ENCODE measurements around the gene CLDN16. TPM values are rescaled to one million over a fixed set of nuclear protein-coding genes. Genes with fewer than 3 reads are reported as not detected.

The CLDN16 gene
- total RNA-seq, 5 donors from 2014 or later (not counting 1 experiment from before 2014, with no cell fraction given), result not detected

GRCh38 chr3:190404715-190405114 lies 16.8 kb downstream of the CLDN16 start:
- Mint-ChIP-seq H3K36me3 (no peaks in the 10 kb centered on the region), H3K4me3 (no peak overlapping the region), H3K9me3 (no peaks in the 10 kb centered on the region), H3K27me3 (peaks cover 5% of the 10 kb centered on the region in 2 donors), H3K4me1 (no peaks in the 10 kb centered on the region), H3K27ac (no peak overlapping the region)
- DNase-seq (no peak), ATAC-seq (replicated peaks in 1 of 4) (no peak)
- peaks cover 0 to 3% of the 10 kb centered on the region in 2 experiments for H3K27me3 ChIP-seq (replicated peaks in 1 of 2; ENCODE audit: control insufficient read depth in 2 of 2, extremely low read depth in 1 of 2, insufficient read depth in 2 of 2, low read length in 1 of 2)
- H3K27ac ChIP-seq (ENCODE audit: low read length), result no peak overlapping the region
- no peak overlapping the region for H3K4me3 ChIP-seq (ENCODE audit: control insufficient read depth in 1 of 2, extremely low read depth in 1 of 2, low read length in 1 of 2)
- H3K36me3 ChIP-seq (ENCODE audit: control insufficient read depth in 2 of 2, extremely low read depth in 1 of 2, insufficient read depth in 1 of 2, low read length in 1 of 2), result no peaks in the 10 kb centered on the region
- CTCF ChIA-PET, result no interaction called here
- POLR2A ChIA-PET, result interaction anchor here in 1 of 2 donors (0.5 kb wide), 1 partner anchor 14 kb away, joined by 11 read pairs; no protein-coding TSS in a partner anchor
- H3K9me3 ChIP-seq, result no peaks in the 10 kb centered on the region
- H3K4me1 ChIP-seq (ENCODE audit: control insufficient read depth in 1 of 2, extremely low read depth in 1 of 2, insufficient read depth in 2 of 2, low read length in 2 of 2), result no peaks in the 10 kb centered on the region
- WGBS (ENCODE audit: insufficient coverage), result 92% methylated on average over 5 of the region's 8 CpGs

DNA sequence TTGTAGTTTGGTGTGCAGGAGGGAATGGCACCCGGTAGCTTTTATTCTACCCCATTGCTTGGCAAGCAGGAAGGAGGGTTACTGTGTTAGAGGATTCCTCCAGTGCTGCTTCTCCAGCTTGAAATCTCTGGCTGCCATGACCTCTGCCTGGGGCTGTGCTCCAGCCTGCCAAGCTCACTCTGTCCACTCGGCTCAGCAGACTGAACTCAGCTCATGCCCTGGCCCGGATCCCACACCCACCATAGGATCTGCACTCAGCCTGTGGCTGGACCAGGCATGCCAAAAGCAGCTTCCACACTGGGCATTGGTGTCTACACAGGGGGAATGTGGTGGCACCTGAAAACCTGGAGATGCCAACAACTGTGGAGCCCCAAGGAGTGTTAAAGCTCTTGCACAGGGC lies 26.3 kb downstream of the CLDN16 start:
- H3K27me3 ChIP-seq (replicated peaks in 1 of 2; ENCODE audit: control insufficient read depth in 2 of 2, extremely low read depth in 1 of 2, insufficient read depth in 2 of 2, low read length in 1 of 2), result no peaks in the 10 kb centered on the region
- no peaks in the 10 kb centered on the region for H3K9me3 ChIP-seq
- H3K36me3 ChIP-seq (ENCODE audit: control insufficient read depth in 2 of 2, extremely low read depth in 1 of 2, insufficient read depth in 1 of 2, low read length in 1 of 2), result no peaks in the 10 kb centered on the region
- CTCF ChIA-PET, result interaction anchor here (1.4 to 2.1 kb wide), 2 partner anchors 9 to 10 kb away, joined by 3 to 7 read pairs; no protein-coding TSS in a partner anchor
- POLR2A ChIA-PET, result no interaction called here
- H3K27ac ChIP-seq (ENCODE audit: low read length), result no peak overlapping the region
- WGBS (ENCODE audit: insufficient coverage), result 80% methylated on average over 1 of the region's 3 CpGs
- peaks cover 0 to 3% (median 3%) of the 10 kb centered on the region in 3 donors for H3K9me3 Mint-ChIP-seq
- DNase-seq (no peak), ATAC-seq (replicated peaks in 1 of 4) (no peak)
- H3K36me3 Mint-ChIP-seq, result no peaks in the 10 kb centered on the region
- no peak overlapping the region for H3K27ac Mint-ChIP-seq
- H3K4me1 ChIP-seq (ENCODE audit: control insufficient read depth in 1 of 2, extremely low read depth in 1 of 2, insufficient read depth in 2 of 2, low read length in 2 of 2), result no peaks in the 10 kb centered on the region
- no peaks in the 10 kb centered on the region for H3K4me1 Mint-ChIP-seq
- H3K27me3 Mint-ChIP-seq, result peaks cover 0 to 7% of the 10 kb centered on the region in 2 donors
- H3K4me3 ChIP-seq (ENCODE audit: control insufficient read depth in 1 of 2, extremely low read depth in 1 of 2, low read length in 1 of 2), result no peak overlapping the region
- no peak overlapping the region for H3K4me3 Mint-ChIP-seq

GRCh38 chr3:190424108-190424477 lies 36.1 kb downstream of the CLDN16 start:
- no CpG with 5 or more reads among the region's 2 CpGs for WGBS (ENCODE audit: insufficient coverage)
- peaks cover 0 to 3% of the 10 kb centered on the region in 2 experiments for H3K4me1 ChIP-seq (ENCODE audit: control insufficient read depth in 1 of 2, extremely low read depth in 1 of 2, insufficient read depth in 2 of 2, low read length in 2 of 2)
- H3K27me3 Mint-ChIP-seq, result no peaks in the 10 kb centered on the region
- DNase-seq, result no peak
- no peak overlapping the region for H3K4me3 ChIP-seq (ENCODE audit: control insufficient read depth in 1 of 2, extremely low read depth in 1 of 2, low read length in 1 of 2)
- ChIA-PET POLR2A (no interaction called here), CTCF (interaction anchor here (0.6 to 1.4 kb wide), 5 partner anchors 11 to 1152 kb away, joined by 3 to 8 read pairs (median 4); no protein-coding TSS in a partner anchor)
- H3K9me3 ChIP-seq, result no peaks in the 10 kb centered on the region
- H3K27ac Mint-ChIP-seq, result no peak overlapping the region
- H3K36me3 ChIP-seq (ENCODE audit: control insufficient read depth in 2 of 2, extremely low read depth in 1 of 2, insufficient read depth in 1 of 2, low read length in 1 of 2), result no peaks in the 10 kb centered on the region
- H3K36me3 Mint-ChIP-seq, result no peaks in the 10 kb centered on the region
- ATAC-seq (replicated peaks in 1 of 4), result no peak
- no peak overlapping the region for H3K27ac ChIP-seq (ENCODE audit: low read length)
- H3K9me3 Mint-ChIP-seq, result no peaks in the 10 kb centered on the region
- H3K27me3 ChIP-seq (replicated peaks in 1 of 2; ENCODE audit: control insufficient read depth in 2 of 2, extremely low read depth in 1 of 2, insufficient read depth in 2 of 2, low read length in 1 of 2), result no peaks in the 10 kb centered on the region
- H3K4me3 Mint-ChIP-seq, result no peak overlapping the region
- H3K4me1 Mint-ChIP-seq, result peaks cover 5 to 7% (median 7%) of the 10 kb centered on the region in 3 donors

GRCh38 chr3:190424478-190425439 lies 36.8 kb downstream of the CLDN16 start:
- Mint-ChIP-seq H3K4me3 (peak overlapping the region in 2 of 3 donors; percentile 24 to 54), H3K4me1 (peaks cover 5 to 7% (median 7%) of the 10 kb centered on the region in 3 donors), H3K36me3 (no peaks in the 10 kb centered on the region), H3K9me3 (no peaks in the 10 kb centered on the region), H3K27ac (peak overlapping the region; percentile 65 to 75), H3K27me3 (no peaks in the 10 kb centered on the region)
- Histone ChIP-seq H3K9me3 (no peaks in the 10 kb centered on the region), H3K36me3 (ENCODE audit: control insufficient read depth in 2 of 2, extremely low read depth in 1 of 2, insufficient read depth in 1 of 2, low read length in 1 of 2) (no peaks in the 10 kb centered on the region), H3K4me1 (ENCODE audit: control insufficient read depth in 1 of 2, extremely low read depth in 1 of 2, insufficient read depth in 2 of 2, low read length in 2 of 2) (peaks cover 0 to 3% of the 10 kb centered on the region in 2 experiments), H3K27ac (ENCODE audit: low read length) (no peak overlapping the region), H3K27me3 (replicated peaks in 1 of 2; ENCODE audit: control insufficient read depth in 2 of 2, extremely low read depth in 1 of 2, insufficient read depth in 2 of 2, low read length in 1 of 2) (no peaks in the 10 kb centered on the region), H3K4me3 (ENCODE audit: control insufficient read depth in 1 of 2, extremely low read depth in 1 of 2, low read length in 1 of 2) (no peak overlapping the region)
- ChIA-PET POLR2A (no interaction called here), CTCF (interaction anchor here (0.6 to 1.4 kb wide), 5 partner anchors 12 to 1152 kb away, joined by 3 to 8 read pairs (median 4); no protein-coding TSS in a partner anchor)
- WGBS (ENCODE audit: insufficient coverage), result no CpG with 5 or more reads among the region's 16 CpGs
- DNase-seq (peak in 13 of 35 experiments; percentile 0 to 58 (median 6)), ATAC-seq (replicated peaks in 1 of 4) (peak in 3 of 4 experiments; percentile 40 to 45 (median 42))

DNA sequence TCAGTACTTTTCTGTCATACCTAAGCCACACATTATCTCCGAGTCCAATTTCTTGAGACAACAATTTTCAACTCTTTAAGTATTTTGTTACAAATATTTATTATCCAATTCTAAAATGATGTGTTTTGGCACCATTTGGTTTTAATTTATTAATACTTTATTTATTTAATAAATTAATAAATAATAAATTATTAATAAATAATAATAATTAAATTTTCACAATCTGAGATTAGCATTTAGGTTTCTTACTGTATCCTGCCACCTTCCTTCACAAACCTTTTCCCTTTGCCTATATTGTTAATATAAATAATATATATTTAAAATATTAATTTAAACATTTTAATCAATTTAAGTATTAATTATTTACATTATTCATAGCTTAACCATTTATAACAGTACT lies 37.9 kb downstream of the CLDN16 start:
- no peaks in the 10 kb centered on the region for H3K27me3 Mint-ChIP-seq
- ChIA-PET POLR2A (no interaction called here), CTCF (interaction anchor here (0.7 to 1.0 kb wide), 3 partner anchors 14 to 458 kb away, joined by 3 read pairs; partner anchors contain the start of gene CLDN1 (in 1 of the 2))
- H3K4me3 ChIP-seq (ENCODE audit: control insufficient read depth in 1 of 2, extremely low read depth in 1 of 2, low read length in 1 of 2), result no peak overlapping the region
- no peak overlapping the region for H3K27ac Mint-ChIP-seq
- no CpG with 5 or more reads among the region's 1 CpG for WGBS (ENCODE audit: insufficient coverage)
- no peak overlapping the region for H3K27ac ChIP-seq (ENCODE audit: low read length)
- no peaks in the 10 kb centered on the region for H3K36me3 Mint-ChIP-seq
- H3K9me3 Mint-ChIP-seq, result no peaks in the 10 kb centered on the region
- H3K4me3 Mint-ChIP-seq, result no peak overlapping the region
- no peaks in the 10 kb centered on the region for H3K36me3 ChIP-seq (ENCODE audit: control insufficient read depth in 2 of 2, extremely low read depth in 1 of 2, insufficient read depth in 1 of 2, low read length in 1 of 2)
- H3K4me1 ChIP-seq (ENCODE audit: control insufficient read depth in 1 of 2, extremely low read depth in 1 of 2, insufficient read depth in 2 of 2, low read length in 2 of 2), result peaks cover 0 to 3% of the 10 kb centered on the region in 2 experiments
- no peaks in the 10 kb centered on the region for H3K27me3 ChIP-seq (replicated peaks in 1 of 2; ENCODE audit: control insufficient read depth in 2 of 2, extremely low read depth in 1 of 2, insufficient read depth in 2 of 2, low read length in 1 of 2)
- DNase-seq, result no peak
- ATAC-seq (replicated peaks in 1 of 4), result no peak
- H3K4me1 Mint-ChIP-seq, result peaks cover 5 to 7% (median 7%) of the 10 kb centered on the region in 3 donors
- no peaks in the 10 kb centered on the region for H3K9me3 ChIP-seq

GRCh38 chr3:190426806-190427507 lies 39.0 kb downstream of the CLDN16 start:
- no peaks in the 10 kb centered on the region for H3K36me3 Mint-ChIP-seq
- no peaks in the 10 kb centered on the region for H3K36me3 ChIP-seq (ENCODE audit: control insufficient read depth in 2 of 2, extremely low read depth in 1 of 2, insufficient read depth in 1 of 2, low read length in 1 of 2)
- no peak overlapping the region for H3K27ac Mint-ChIP-seq
- no peak overlapping the region for H3K4me3 Mint-ChIP-seq
- peaks cover 0 to 3% of the 10 kb centered on the region in 2 experiments for H3K4me1 ChIP-seq (ENCODE audit: control insufficient read depth in 1 of 2, extremely low read depth in 1 of 2, insufficient read depth in 2 of 2, low read length in 2 of 2)
- H3K27me3 ChIP-seq (replicated peaks in 1 of 2; ENCODE audit: control insufficient read depth in 2 of 2, extremely low read depth in 1 of 2, insufficient read depth in 2 of 2, low read length in 1 of 2), result no peaks in the 10 kb centered on the region
- no peak overlapping the region for H3K4me3 ChIP-seq (ENCODE audit: control insufficient read depth in 1 of 2, extremely low read depth in 1 of 2, low read length in 1 of 2)
- no peaks in the 10 kb centered on the region for H3K9me3 Mint-ChIP-seq
- no peak overlapping the region for H3K27ac ChIP-seq (ENCODE audit: low read length)
- DNase-seq (no peak), ATAC-seq (replicated peaks in 1 of 4) (no peak)
- H3K9me3 ChIP-seq, result no peaks in the 10 kb centered on the region
- 72% methylated on average over 2 of the region's 6 CpGs for WGBS (ENCODE audit: insufficient coverage)
- CTCF ChIA-PET, result no interaction called here
- POLR2A ChIA-PET, result no interaction called here
- peaks cover 5 to 7% (median 7%) of the 10 kb centered on the region in 3 donors for H3K4me1 Mint-ChIP-seq
- no peaks in the 10 kb centered on the region for H3K27me3 Mint-ChIP-seq
